Measurements from ENCODE around the gene RBPJL. TPM values are rescaled to one million over a fixed set of nuclear protein-coding genes. Genes with fewer than 3 reads are reported as not detected.
A peak's percentile ranks its signal among the peaks of the same experiment; 100 is the strongest.

Gene RBPJL
- total and polyA plus RNA-seq, 2 of the 13 experiments (the other 11 are each of a cell fraction or from before 2014, with no cell fraction given), result not detected

GRCh38 chr20:45361793-45362192, 55.2 kb downstream of the RBPJL start (continued):
- TF ChIP-seq ARID5B (CRISPR knock-in tag; IDR thresholded peaks at IDR 0.05) (0 out of 2 replicates have a peak, but pooled peaks have one; percentile 31), TAF15 (IDR thresholded peaks at IDR 0.05; ENCODE audit: low read depth, low read length, poor library complexity, severe bottlenecking) (no peak), HCFC1 (IDR thresholded peaks at IDR 0.05; ENCODE audit: low read depth, low read length) (no peak), CEBPG (CRISPR knock-in tag; IDR thresholded peaks at IDR 0.05) (peak; percentile 24; the same call in 1 of the 2 replicates), FOSL2 (CRISPR knock-in tag; IDR thresholded peaks at IDR 0.05) (peak; percentile 47; the same call in 1 of the 2 replicates), TBP (CRISPR knock-in tag; IDR thresholded peaks at IDR 0.05) (no peak), HDAC1 (CRISPR knock-in tag; IDR thresholded peaks at IDR 0.05) (peak; percentile 40), ZSCAN20 (CRISPR knock-in tag; IDR thresholded peaks at IDR 0.05; ENCODE audit: borderline replicate concordance) (no peak), ONECUT2 (CRISPR knock-in tag; IDR thresholded peaks at IDR 0.05) (peak; percentile 98), ZBTB7B (CRISPR knock-in tag; IDR thresholded peaks at IDR 0.05) (peak; percentile 47; the same call in 1 of the 2 replicates), ZNF780A (CRISPR knock-in tag; IDR thresholded peaks at IDR 0.05) (no peak), REPIN1 (CRISPR knock-in tag; IDR thresholded peaks at IDR 0.05; ENCODE audit: borderline replicate concordance, low read depth) (no peak), CCAR2 (optimal IDR thresholded peaks at IDR 0.05; ENCODE audit: low read depth, low read length) (no peak), E2F5 (CRISPR knock-in tag; conservative IDR thresholded peaks at IDR 0.05) (no peak), KDM3A (CRISPR knock-in tag; IDR thresholded peaks at IDR 0.05; ENCODE audit: low read depth) (0 out of 2 replicates have a peak, but pooled peaks have one; percentile 26), FOSL1 (CRISPR knock-in tag; IDR thresholded peaks at IDR 0.05; ENCODE audit: borderline replicate concordance) (no peak), ESRRA (CRISPR knock-in tag; IDR thresholded peaks at IDR 0.05; ENCODE audit: low read depth) (no peak), TEAD3 (CRISPR knock-in tag; optimal IDR thresholded peaks at IDR 0.05; ENCODE audit: borderline replicate concordance) (peak; percentile 31), ZNF354B (CRISPR knock-in tag; IDR thresholded peaks at IDR 0.05) (no peak), ZNF644 (CRISPR knock-in tag; IDR thresholded peaks at IDR 0.05; ENCODE audit: low read depth) (0 out of 2 replicates have a peak, but pooled peaks have one; percentile 28), MAF1 (CRISPR knock-in tag; IDR thresholded peaks at IDR 0.05; ENCODE audit: borderline replicate concordance) (no peak), ZNF691 (CRISPR knock-in tag; IDR thresholded peaks at IDR 0.05; ENCODE audit: borderline replicate concordance, low read depth) (no peak), GATA4 (IDR thresholded peaks at IDR 0.05; ENCODE audit: borderline replicate concordance, low read depth) (no peak), SRF (IDR thresholded peaks at IDR 0.05; ENCODE audit: low read depth, low read length) (no peak), ZNF329 (CRISPR knock-in tag; IDR thresholded peaks at IDR 0.05; ENCODE audit: low read depth) (no peak), TGIF2 (CRISPR knock-in tag; IDR thresholded peaks at IDR 0.05) (no peak)
- TF ChIP-seq, protein P1, sequence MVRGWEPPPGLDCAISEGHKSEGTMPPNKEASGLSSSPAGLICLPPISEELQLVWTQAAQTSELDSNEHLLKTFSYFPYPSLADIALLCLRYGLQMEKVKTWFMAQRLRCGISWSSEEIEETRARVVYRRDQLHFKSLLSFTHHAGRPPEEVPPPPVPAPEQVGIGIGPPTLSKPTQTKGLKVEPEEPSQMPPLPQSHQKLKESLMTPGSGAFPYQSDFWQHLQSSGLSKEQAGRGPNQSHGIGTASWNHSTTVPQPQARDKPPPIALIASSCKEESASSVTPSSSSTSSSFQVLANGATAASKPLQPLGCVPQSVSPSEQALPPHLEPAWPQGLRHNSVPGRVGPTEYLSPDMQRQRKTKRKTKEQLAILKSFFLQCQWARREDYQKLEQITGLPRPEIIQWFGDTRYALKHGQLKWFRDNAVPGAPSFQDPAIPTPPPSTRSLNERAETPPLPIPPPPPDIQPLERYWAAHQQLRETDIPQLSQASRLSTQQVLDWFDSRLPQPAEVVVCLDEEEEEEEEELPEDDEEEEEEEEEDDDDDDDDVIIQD (CRISPR knock-in tag; IDR thresholded peaks at IDR 0.05; ENCODE audit: low read depth), result peak; percentile 68

Measured in HepG2 (cell line).